HCT116 (cell line): ENCODE data around the gene NPTX1. TPM values are rescaled to one million over a fixed set of nuclear protein-coding genes. Genes with fewer than 3 reads are reported as not detected.

ENCODE experiments used
- ATAC-seq: fragments of 200-7000 bp; cut with Tn5 transposase; 2 replicates; pipeline ENCODE4 v1.9.1; 2020; ENCODE audit warnings: mild to moderate bottlenecking, moderate library complexity
- BruUV-seq: library from RNA; stranded (reverse); fragments of 400-500 nt; replicated peaks from 2 replicates; lab custom pipeline; 2021; lab: Mats Ljungman, UMichigan
- CTCF ChIA-PET: fragments of 300-600 bp; sonication (Branson Sonifier 250); formaldehyde crosslinking; loops from one replicate; lab custom pipeline; 2021; ENCODE audit warnings: antibody characterized with exemption; lab: Charles Lee
- POLR2A ChIA-PET: fragments of 300-600, 350-600 bp; sonication (Branson Sonifier 250); formaldehyde crosslinking; loops from one replicate; lab custom pipeline; 2021; ENCODE audit warnings: antibody characterized with exemption; lab: Charles Lee
- RAD21 ChIA-PET, 2 experiments: fragments of 300-600 bp; sonication (Branson Sonifier 250); formaldehyde crosslinking; loops; one replicate each; lab custom pipeline; 2023; ENCODE audit warnings: low total read pairs in 2 of 2; ENCODE audit not compliant: uncharacterized antibody in 2 of 2, unreplicated experiment in 2 of 2, low non-redundant PET in 1 of 2; lab: Charles Lee
- DNase-seq: peaks from one replicate; pipeline ENCODE4 v3.0.0-alpha.2; 2010; ENCODE audit warnings: low read depth, low spot score
- H2AFZ ChIP-seq: fragments of 200-600 bp; shearing (Covaris generic), sonication (generic); 2 replicates; pipeline ENCODE4 v1.6.1; 2017; ENCODE audit warnings: low read depth, mixed run types, mixed read lengths, antibody characterized with exemption, low read length; ENCODE audit not compliant: poor library complexity, severe bottlenecking
- H3K27ac ChIP-seq: 2 replicates; pipeline ENCODE4 v1.5.1; 2012; ENCODE audit warnings: low read depth, low read length
- H3K27me3 ChIP-seq: fragments of 200-600 bp; sonication (generic); 2 replicates; pipeline ENCODE4 v1.6.1; 2016; ENCODE audit warnings: mixed run types, low read length, mixed read lengths; ENCODE audit not compliant: insufficient read depth
- H3K36me3 ChIP-seq, 2 experiments: fragments of 200-500 bp in 1 of 2; fragments of 200-600 bp in 1 of 2; sonication (Bioruptor generic) in 1 of 2; sonication (generic) in 1 of 2; 2 replicates each; pipeline versions ENCODE4 v1.5.1 to v1.6.1; 2014 to 2016; ENCODE audit warnings: low read length in 2 of 2, inconsistent platforms in 1 of 2, mixed read lengths in 1 of 2, mixed run types in 1 of 2; ENCODE audit not compliant: insufficient read depth in 2 of 2, control insufficient read depth in 1 of 2
- H3K4me1 ChIP-seq, 2 experiments: fragments of 200-600 bp in 1 of 2; sonication (generic) in 1 of 2; 2 replicates each; pipeline versions ENCODE4 v1.5.1 to v1.6.1; 2012 to 2017; ENCODE audit warnings: low read length in 2 of 2, inconsistent platforms in 1 of 2, mild to moderate bottlenecking in 1 of 2, mixed read lengths in 1 of 2, mixed run types in 1 of 2, moderate library complexity in 1 of 2; ENCODE audit not compliant: insufficient read depth in 2 of 2, control insufficient read depth in 1 of 2
- H3K4me2 ChIP-seq: fragments of 200-600 bp; sonication (generic); 2 replicates; pipeline ENCODE4 v1.6.1; 2017; ENCODE audit warnings: mixed run types, low read length, mixed read lengths
- H3K4me3 ChIP-seq, 2 experiments: fragments of 200-600 bp in 1 of 2; sonication (generic) in 1 of 2; replicated peaks in 1 of 2; 2 replicates each; pipeline ENCODE4 v1.5.1; 2011 to 2016; ENCODE audit warnings: low read length in 2 of 2, control low read depth in 1 of 2, low read depth in 1 of 2, mild to moderate bottlenecking in 1 of 2, mixed read lengths in 1 of 2, mixed run types in 1 of 2
- H3K79me2 ChIP-seq: fragments of 200-600 bp; sonication (generic); 2 replicates; pipeline ENCODE4 v1.6.1; 2017; ENCODE audit warnings: mild to moderate bottlenecking, mixed run types, low read length, moderate library complexity, mixed read lengths; ENCODE audit not compliant: insufficient read depth
- H3K9ac ChIP-seq: fragments of 200-600 bp; sonication (generic); 2 replicates; pipeline ENCODE4 v1.6.1; 2016; ENCODE audit warnings: low read length, mixed read lengths
- H3K9me2 ChIP-seq: fragments of 200-600 bp; sonication (generic), shearing (Covaris generic); 2 replicates; pipeline ENCODE4 v1.6.1; 2017; ENCODE audit warnings: mixed run types, mild to moderate bottlenecking, moderate library complexity; ENCODE audit not compliant: insufficient read depth
- H3K9me3 ChIP-seq, 2 experiments: fragments of 200-500 bp in 1 of 2; fragments of 200-600 bp in 1 of 2; sonication (Bioruptor generic) in 1 of 2; sonication (generic) in 1 of 2; 2 replicates each; pipeline ENCODE4 v1.6.1; 2014 to 2017; ENCODE audit warnings: low read length in 2 of 2, mixed read lengths in 2 of 2, inconsistent platforms in 1 of 2, low read depth in 1 of 2, mild to moderate bottlenecking in 1 of 2, mixed run types in 1 of 2, moderate library complexity in 1 of 2; ENCODE audit not compliant: control insufficient read depth in 1 of 2, insufficient read depth in 1 of 2
- H4K20me1 ChIP-seq: fragments of 200-600 bp; sonication (generic), shearing (Covaris generic); 2 replicates; pipeline ENCODE4 v1.6.1; 2017; ENCODE audit warnings: mixed run types, mild to moderate bottlenecking, moderate library complexity; ENCODE audit not compliant: insufficient read depth
- EZH2 ChIP-seq: fragments of 200-600 bp; sonication (generic); IDR thresholded peaks from 2 replicates; pipeline ENCODE4 v1.6.1; 2017; ENCODE audit warnings: antibody characterized with exemption, mixed run types
- FOSL1 ChIP-seq: IDR thresholded peaks from 2 replicates; pipeline ENCODE4 v1.6.1; 2012; ENCODE audit warnings: low read depth
- POLR2A ChIP-seq: IDR thresholded peaks from 2 replicates; pipeline ENCODE4 v1.7.0; 2011; ENCODE audit warnings: borderline replicate concordance; ENCODE audit not compliant: insufficient read depth, insufficient read length; ENCODE audit errors: extremely low read depth
- POLR2AphosphoS5 ChIP-seq: IDR thresholded peaks from 2 replicates; pipeline ENCODE4 v1.6.1; 2011; ENCODE audit warnings: mild to moderate bottlenecking, low read depth, low read length, moderate library complexity
- TCF7L2 ChIP-seq: IDR thresholded peaks from 2 replicates; pipeline ENCODE4 v1.7.0; 2011; ENCODE audit warnings: borderline replicate concordance, inconsistent platforms; ENCODE audit not compliant: insufficient read depth, insufficient read length; ENCODE audit errors: extremely low read depth
- ZFX ChIP-seq: fragments of 450-650 bp; IDR thresholded peaks from 2 replicates; pipeline ENCODE4 v1.6.1; 2017
- intact Hi-C: fragments of 100-400 bp; cut with micrococcal nuclease; formaldehyde crosslinking; loops from 2 replicates; pipeline ENCODE4 v1.10.0; 2022
- total RNA-seq: library from RNA; stranded (reverse); gene quantifications from one replicate; pipeline ENCODE4 v1.2.1, GENCODE V29; 2021; ENCODE audit not compliant: unreplicated experiment
- TF ChIP-seq, protein P1 (sequence below): IDR thresholded peaks from 2 replicates; pipeline ENCODE4 v1.6.1; 2012
- TF ChIP-seq, protein P2 (sequence below): IDR thresholded peaks from 2 replicates; pipeline ENCODE4 v1.6.1; 2012; ENCODE audit warnings: low read depth
- TF ChIP-seq, protein P3 (sequence below): IDR thresholded peaks from 2 replicates; pipeline ENCODE4 v1.6.1; 2011; ENCODE audit warnings: mild to moderate bottlenecking, low read length, moderate library complexity; ENCODE audit not compliant: insufficient replicate concordance; ENCODE audit errors: extremely low read depth

The NPTX1 gene
- total RNA-seq, 1 experiment from 2014 or later, result 0.15 TPM

DNA sequence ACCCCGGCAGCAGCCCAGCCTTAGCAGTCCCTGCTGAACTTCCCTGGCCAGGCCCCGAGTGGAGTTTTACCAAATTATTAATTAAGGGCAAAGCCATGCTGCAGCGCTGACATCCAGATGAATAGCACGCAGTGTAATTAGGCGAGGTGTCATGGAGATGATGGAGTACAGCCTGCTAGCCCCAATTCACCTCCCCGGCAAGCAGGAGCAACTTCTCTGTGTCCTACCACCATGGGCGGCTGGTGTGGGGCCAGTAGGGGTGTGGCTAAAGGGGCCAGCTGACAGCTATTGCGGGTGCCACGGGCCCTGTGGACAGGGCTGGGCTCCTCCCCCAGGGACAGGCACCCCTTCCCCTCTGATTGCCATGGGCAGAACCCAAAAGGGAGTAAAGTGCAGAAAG lies 36.9 kb downstream of the NPTX1 start:
- H4K20me1 ChIP-seq, result no peaks in the 10 kb centered on the region

More for the DNA sequence above, 36.9 kb downstream of the NPTX1 start:
- no TSS peak for BruUV-seq
- Histone ChIP-seq H3K9ac (no peak overlapping the region), H3K4me1 (no peaks in the 10 kb centered on the region), H3K36me3 (no peaks in the 10 kb centered on the region)
- TF ChIP-seq, protein P1, sequence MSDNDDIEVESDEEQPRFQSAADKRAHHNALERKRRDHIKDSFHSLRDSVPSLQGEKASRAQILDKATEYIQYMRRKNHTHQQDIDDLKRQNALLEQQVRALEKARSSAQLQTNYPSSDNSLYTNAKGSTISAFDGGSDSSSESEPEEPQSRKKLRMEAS, result no peak
- TF ChIP-seq TCF7L2, result no peak
- TF ChIP-seq POLR2A, result no peak
- TF ChIP-seq, protein P2, sequence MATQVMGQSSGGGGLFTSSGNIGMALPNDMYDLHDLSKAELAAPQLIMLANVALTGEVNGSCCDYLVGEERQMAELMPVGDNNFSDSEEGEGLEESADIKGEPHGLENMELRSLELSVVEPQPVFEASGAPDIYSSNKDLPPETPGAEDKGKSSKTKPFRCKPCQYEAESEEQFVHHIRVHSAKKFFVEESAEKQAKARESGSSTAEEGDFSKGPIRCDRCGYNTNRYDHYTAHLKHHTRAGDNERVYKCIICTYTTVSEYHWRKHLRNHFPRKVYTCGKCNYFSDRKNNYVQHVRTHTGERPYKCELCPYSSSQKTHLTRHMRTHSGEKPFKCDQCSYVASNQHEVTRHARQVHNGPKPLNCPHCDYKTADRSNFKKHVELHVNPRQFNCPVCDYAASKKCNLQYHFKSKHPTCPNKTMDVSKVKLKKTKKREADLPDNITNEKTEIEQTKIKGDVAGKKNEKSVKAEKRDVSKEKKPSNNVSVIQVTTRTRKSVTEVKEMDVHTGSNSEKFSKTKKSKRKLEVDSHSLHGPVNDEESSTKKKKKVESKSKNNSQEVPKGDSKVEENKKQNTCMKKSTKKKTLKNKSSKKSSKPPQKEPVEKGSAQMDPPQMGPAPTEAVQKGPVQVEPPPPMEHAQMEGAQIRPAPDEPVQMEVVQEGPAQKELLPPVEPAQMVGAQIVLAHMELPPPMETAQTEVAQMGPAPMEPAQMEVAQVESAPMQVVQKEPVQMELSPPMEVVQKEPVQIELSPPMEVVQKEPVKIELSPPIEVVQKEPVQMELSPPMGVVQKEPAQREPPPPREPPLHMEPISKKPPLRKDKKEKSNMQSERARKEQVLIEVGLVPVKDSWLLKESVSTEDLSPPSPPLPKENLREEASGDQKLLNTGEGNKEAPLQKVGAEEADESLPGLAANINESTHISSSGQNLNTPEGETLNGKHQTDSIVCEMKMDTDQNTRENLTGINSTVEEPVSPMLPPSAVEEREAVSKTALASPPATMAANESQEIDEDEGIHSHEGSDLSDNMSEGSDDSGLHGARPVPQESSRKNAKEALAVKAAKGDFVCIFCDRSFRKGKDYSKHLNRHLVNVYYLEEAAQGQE, result no peak
- no peak for TF ChIP-seq EZH2
- no peak for TF ChIP-seq POLR2AphosphoS5
- TF ChIP-seq ZFX, result no peak
- TF ChIP-seq FOSL1, result no peak
- TF ChIP-seq, protein P3, sequence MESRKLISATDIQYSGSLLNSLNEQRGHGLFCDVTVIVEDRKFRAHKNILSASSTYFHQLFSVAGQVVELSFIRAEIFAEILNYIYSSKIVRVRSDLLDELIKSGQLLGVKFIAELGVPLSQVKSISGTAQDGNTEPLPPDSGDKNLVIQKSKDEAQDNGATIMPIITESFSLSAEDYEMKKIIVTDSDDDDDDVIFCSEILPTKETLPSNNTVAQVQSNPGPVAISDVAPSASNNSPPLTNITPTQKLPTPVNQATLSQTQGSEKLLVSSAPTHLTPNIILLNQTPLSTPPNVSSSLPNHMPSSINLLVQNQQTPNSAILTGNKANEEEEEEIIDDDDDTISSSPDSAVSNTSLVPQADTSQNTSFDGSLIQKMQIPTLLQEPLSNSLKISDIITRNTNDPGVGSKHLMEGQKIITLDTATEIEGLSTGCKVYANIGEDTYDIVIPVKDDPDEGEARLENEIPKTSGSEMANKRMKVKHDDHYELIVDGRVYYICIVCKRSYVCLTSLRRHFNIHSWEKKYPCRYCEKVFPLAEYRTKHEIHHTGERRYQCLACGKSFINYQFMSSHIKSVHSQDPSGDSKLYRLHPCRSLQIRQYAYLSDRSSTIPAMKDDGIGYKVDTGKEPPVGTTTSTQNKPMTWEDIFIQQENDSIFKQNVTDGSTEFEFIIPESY, result no peak
- TF ChIP-seq, all 23 proteins: peak for 0
- no peak overlapping the region for H3K27ac ChIP-seq
- no peak overlapping the region for H3K4me2 ChIP-seq
- ChIA-PET POLR2A (no interaction called here), RAD21 (no interaction called here), CTCF (no interaction called here)
- no peak overlapping the region for H3K4me3 ChIP-seq
- intact Hi-C loops, result no loop called here
- H3K27me3 ChIP-seq, result peaks cover 6% of the 10 kb centered on the region; the same call in 1 of the 2 replicates
- H2AFZ ChIP-seq, result no peak overlapping the region
- DNase-seq, result no peak
- no peaks in the 10 kb centered on the region for H3K79me2 ChIP-seq
- no peaks in the 10 kb centered on the region for H3K9me3 ChIP-seq
- ATAC-seq, result no peak
- H3K9me2 ChIP-seq, result no peaks in the 10 kb centered on the region
